CD14-positive monocyte (primary cell): ENCODE results near the gene PMF1. TPM values are rescaled to one million over a fixed set of nuclear protein-coding genes. Genes with fewer than 3 reads are reported as not detected.

Experiments used
- DNase-seq, 3 donors: peaks; one replicate each; pipeline ENCODE4 v3.0.0-alpha.2; 2011 to 2022
- H2AFZ ChIP-seq: 2 replicates; pipeline ENCODE4 v1.6.0; 2012; ENCODE audit warnings: mild to moderate bottlenecking, low read depth, low read length, inconsistent platforms; ENCODE audit not compliant: insufficient read depth, poor library complexity, severe bottlenecking
- H3K27ac ChIP-seq, 2 donors: 1 replicate in 1 of 2; 2 replicates in 1 of 2; pipeline ENCODE4 v1.5.1; 2012 to 2013; ENCODE audit warnings: low read length in 2 of 2, control low read depth in 1 of 2, inconsistent platforms in 1 of 2, low read depth in 1 of 2, mild to moderate bottlenecking in 1 of 2
- H3K27me3 ChIP-seq, 2 donors: one replicate each; pipeline versions ENCODE4 v1.6.0 to v1.6.1; 2011 to 2013; ENCODE audit warnings: low read length in 2 of 2; ENCODE audit not compliant: control insufficient read depth in 2 of 2, insufficient read depth in 2 of 2
- H3K36me3 ChIP-seq, 2 donors: replicated peaks in 1 of 2; 1 replicate in 1 of 2; 2 replicates in 1 of 2; pipeline versions ENCODE4 v1.5.1 to v1.6.1; 2012 to 2013; ENCODE audit warnings: low read length in 2 of 2, control low read depth in 1 of 2, inconsistent platforms in 1 of 2, mild to moderate bottlenecking in 1 of 2; ENCODE audit not compliant: insufficient read depth in 2 of 2, control insufficient read depth in 1 of 2
- H3K4me1 ChIP-seq, 2 donors: 1 replicate in 1 of 2; 2 replicates in 1 of 2; pipeline versions ENCODE4 v1.5.1 to v1.6.1; 2012 to 2013; ENCODE audit warnings: low read length in 2 of 2, control low read depth in 1 of 2, inconsistent platforms in 1 of 2, mild to moderate bottlenecking in 1 of 2, moderate library complexity in 1 of 2; ENCODE audit not compliant: insufficient read depth in 2 of 2, control insufficient read depth in 1 of 2
- H3K4me2 ChIP-seq: replicated peaks from 2 replicates; pipeline ENCODE3; 2012; ENCODE audit warnings: low read length, moderate library complexity, mild to moderate bottlenecking; ENCODE audit not compliant: poor library complexity, severe bottlenecking; ENCODE audit errors: extremely low read depth
- H3K4me3 ChIP-seq, 3 experiments: fragments of 200-600 bp in 1 of 3; sonication (generic) in 1 of 3; replicated peaks in 1 of 3; 1 replicate in 2 of 3; 2 replicates in 1 of 3; pipeline ENCODE4 v1.5.1; 2011 to 2013; ENCODE audit warnings: low read length in 3 of 3, mild to moderate bottlenecking in 3 of 3, control low read depth in 2 of 3, low read depth in 2 of 3, inconsistent platforms in 1 of 3, moderate library complexity in 1 of 3
- H3K79me2 ChIP-seq: 2 replicates; pipeline ENCODE4 v1.6.0; 2012; ENCODE audit warnings: mild to moderate bottlenecking, control low read depth, inconsistent platforms, low read length, moderate library complexity; ENCODE audit not compliant: insufficient read depth
- H3K9ac ChIP-seq: 2 replicates; pipeline ENCODE4 v1.6.0; 2017; ENCODE audit warnings: low read length, mild to moderate bottlenecking; ENCODE audit not compliant: insufficient read depth, poor library complexity, severe bottlenecking
- H3K9me3 ChIP-seq, 2 donors: replicated peaks in 1 of 2; 1 replicate in 1 of 2; 2 replicates in 1 of 2; pipeline versions ENCODE4 v1.5.1 to v1.6.1; 2012 to 2013; ENCODE audit warnings: low read length in 2 of 2, control low read depth in 1 of 2; ENCODE audit not compliant: control insufficient read depth in 1 of 2, insufficient read depth in 1 of 2
- H4K20me1 ChIP-seq: 2 replicates; pipeline ENCODE4 v1.6.0; 2012; ENCODE audit warnings: mild to moderate bottlenecking, low read length, control low read depth, moderate library complexity; ENCODE audit not compliant: insufficient read depth
- H3K27ac Mint-ChIP-seq, 7 donors: one replicate each; pipeline ENCODE4 v1.8.0; 2020; ENCODE audit warnings: mild to moderate bottlenecking in 7 of 7, mixed read lengths in 7 of 7, moderate library complexity in 6 of 7, inconsistent platforms in 2 of 7
- H3K27me3 Mint-ChIP-seq, 3 donors: one replicate each; pipeline ENCODE4 v1.8.0; 2021 to 2022; ENCODE audit warnings: low read depth in 3 of 3, mild to moderate bottlenecking in 3 of 3, mixed read lengths in 3 of 3, moderate library complexity in 3 of 3, inconsistent platforms in 1 of 3
- H3K36me3 Mint-ChIP-seq, 2 donors: one replicate each; pipeline ENCODE4 v1.8.0; 2020; ENCODE audit warnings: mixed read lengths in 2 of 2, inconsistent platforms in 1 of 2, mild to moderate bottlenecking in 1 of 2
- H3K4me1 Mint-ChIP-seq: one replicate; pipeline ENCODE4 v1.8.0; 2020; ENCODE audit warnings: mild to moderate bottlenecking, mixed read lengths
- H3K4me3 Mint-ChIP-seq, 2 donors: one replicate each; pipeline ENCODE4 v1.8.0; 2020; ENCODE audit warnings: mild to moderate bottlenecking in 2 of 2, mixed read lengths in 2 of 2, moderate library complexity in 1 of 2
- H3K9me3 Mint-ChIP-seq, 7 donors: one replicate each; pipeline ENCODE4 v1.8.0; 2020 to 2022; ENCODE audit warnings: mixed read lengths in 7 of 7, mild to moderate bottlenecking in 6 of 7, moderate library complexity in 6 of 7, inconsistent platforms in 2 of 7
- WGBS: methylation state at CpG from one replicate; pipeline ENCODE4 v1.1.5; 2013; ENCODE audit warnings: missing lambda C conversion rate; ENCODE audit not compliant: insufficient coverage; 5-methylcytosine and 5-hydroxymethylcytosine counted together
- intact Hi-C, 2 donors: fragments of 100-400 bp; cut with micrococcal nuclease; formaldehyde crosslinking; loops; one replicate each; pipeline versions ENCODE4 v1.15.0 to v1.15.1; 2023
- polyA plus RNA-seq, 3 donors: library from polyadenylated mRNA; depleted of rRNA in 1 of 3; unstranded in 2 of 3; stranded (reverse) in 1 of 3; fragments of 300-500 nt in 2 of 3; fragments of >200 nt in 1 of 3; fragmentation: Illumina TruSeq in 2 of 3; gene quantifications; 1 replicate in 2 of 3; 2 replicates in 1 of 3; pipeline ENCODE4 v1.2.3, GENCODE V29; 2012 to 2021
- TF ChIP-seq, protein P1 (sequence below): fragments of 200-600 bp; IDR thresholded peaks from one replicate; pipeline ENCODE4 v1.8.0; 2022; ENCODE audit warnings: antibody characterized with exemption, mild to moderate bottlenecking

PMF1 gene
- polyA plus RNA-seq, 3 donors, result 83.7 to 90.4 (median 86.1) TPM

GRCh38 chr1:156282479-156283222, 69.8 kb downstream of the PMF1 start, which contains the start of gene SMG5:
Gene SMG5 (minus strand): TSS chr1:156282825. CDS start chr1:156282680, 145 bp downstream.
- TF ChIP-seq, protein P1, sequence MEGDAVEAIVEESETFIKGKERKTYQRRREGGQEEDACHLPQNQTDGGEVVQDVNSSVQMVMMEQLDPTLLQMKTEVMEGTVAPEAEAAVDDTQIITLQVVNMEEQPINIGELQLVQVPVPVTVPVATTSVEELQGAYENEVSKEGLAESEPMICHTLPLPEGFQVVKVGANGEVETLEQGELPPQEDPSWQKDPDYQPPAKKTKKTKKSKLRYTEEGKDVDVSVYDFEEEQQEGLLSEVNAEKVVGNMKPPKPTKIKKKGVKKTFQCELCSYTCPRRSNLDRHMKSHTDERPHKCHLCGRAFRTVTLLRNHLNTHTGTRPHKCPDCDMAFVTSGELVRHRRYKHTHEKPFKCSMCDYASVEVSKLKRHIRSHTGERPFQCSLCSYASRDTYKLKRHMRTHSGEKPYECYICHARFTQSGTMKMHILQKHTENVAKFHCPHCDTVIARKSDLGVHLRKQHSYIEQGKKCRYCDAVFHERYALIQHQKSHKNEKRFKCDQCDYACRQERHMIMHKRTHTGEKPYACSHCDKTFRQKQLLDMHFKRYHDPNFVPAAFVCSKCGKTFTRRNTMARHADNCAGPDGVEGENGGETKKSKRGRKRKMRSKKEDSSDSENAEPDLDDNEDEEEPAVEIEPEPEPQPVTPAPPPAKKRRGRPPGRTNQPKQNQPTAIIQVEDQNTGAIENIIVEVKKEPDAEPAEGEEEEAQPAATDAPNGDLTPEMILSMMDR, result no peak
- H3K9me3 Mint-ChIP-seq, result no peaks in the 10 kb centered on the region
- H3K4me2 ChIP-seq, result peak within 1 kb of the TSS; percentile 90
- peak within 1 kb of the TSS; percentile 79 to 82 for H3K27ac ChIP-seq
- H3K4me3 ChIP-seq, result peak within 1 kb of the TSS; percentile 63 to 96 (median 94)
- peak within 1 kb of the TSS; percentile 82 for H2AFZ ChIP-seq
- H4K20me1 ChIP-seq, result peaks cover 44% of the 10 kb centered on the region
- H3K36me3 ChIP-seq, result peaks cover 27 to 38% of the 10 kb centered on the region in 2 donors
- no peaks in the 10 kb centered on the region for H3K27me3 ChIP-seq
- peaks cover 66% of the 10 kb centered on the region for H3K79me2 ChIP-seq
- intact Hi-C loops, result no loop called here
- H3K4me3 Mint-ChIP-seq, result peak within 1 kb of the TSS; percentile 90 to 94
- under 1% methylated on average over 36 of the region's 50 CpGs for WGBS
- H3K36me3 Mint-ChIP-seq, result peaks cover 21 to 42% of the 10 kb centered on the region in 2 donors
- H3K9ac ChIP-seq, result peak within 1 kb of the TSS; percentile 85
- peaks cover 60% of the 10 kb centered on the region for H3K4me1 Mint-ChIP-seq
- no peaks in the 10 kb centered on the region for H3K9me3 ChIP-seq
- no peaks in the 10 kb centered on the region for H3K27me3 Mint-ChIP-seq
- peak within 1 kb of the TSS; percentile 87 to 95 (median 93) for H3K27ac Mint-ChIP-seq
- peaks cover 68 to 72% of the 10 kb centered on the region in 2 donors for H3K4me1 ChIP-seq
- DNase-seq, result peak; percentile 97

DNA sequence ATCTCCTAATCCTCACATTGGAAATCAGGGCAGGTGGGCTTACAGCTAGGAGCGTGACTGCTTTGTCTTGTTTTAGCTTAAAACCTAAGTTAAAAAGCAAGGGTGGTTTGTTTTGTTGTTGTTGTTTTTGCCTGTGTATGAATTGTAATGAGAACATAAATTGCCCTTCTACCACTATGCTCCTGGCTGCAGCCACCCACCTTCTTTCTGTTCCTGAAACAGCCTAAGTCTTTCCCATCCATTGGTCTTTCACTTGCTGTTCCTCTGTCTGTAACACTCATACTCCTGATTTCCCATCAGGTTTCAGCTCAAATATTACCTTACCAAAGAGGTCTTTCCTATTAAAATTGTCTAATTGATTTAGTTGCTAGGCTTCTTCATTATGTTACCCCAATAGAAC, 70.7 kb downstream of the PMF1 start:
- Mint-ChIP-seq H3K27ac (peak overlapping the region in 3 of 7 donors; percentile 50 to 88 (median 87)), H3K4me1 (peaks cover 51% of the 10 kb centered on the region), H3K36me3 (peaks cover 12 to 42% of the 10 kb centered on the region in 2 donors), H3K27me3 (no peaks in the 10 kb centered on the region), H3K9me3 (no peaks in the 10 kb centered on the region), H3K4me3 (peak overlapping the region; percentile 90 to 94)
- Histone ChIP-seq H2AFZ (peak overlapping the region; percentile 82), H3K9me3 (no peaks in the 10 kb centered on the region), H3K27ac (peak overlapping the region in 1 of 2 donors; percentile 82), H3K4me3 (peak overlapping the region; percentile 63 to 96 (median 94)), H3K27me3 (no peaks in the 10 kb centered on the region), H3K4me1 (peaks cover 60 to 63% of the 10 kb centered on the region in 2 donors), H3K9ac (peak overlapping the region; percentile 85), H3K79me2 (peaks cover 59% of the 10 kb centered on the region), H4K20me1 (peaks cover 37% of the 10 kb centered on the region), H3K4me2 (peak overlapping the region; percentile 90), H3K36me3 (peaks cover 19 to 33% of the 10 kb centered on the region in 2 donors)
- DNase-seq, result no peak
- no CpG with 5 or more reads among the region's 1 CpG for WGBS
- TF ChIP-seq, protein P1, result no peak
- intact Hi-C loops, result no loop called here
